ENCODE measurements around the gene CLTRN.

The CLTRN gene

DNA sequence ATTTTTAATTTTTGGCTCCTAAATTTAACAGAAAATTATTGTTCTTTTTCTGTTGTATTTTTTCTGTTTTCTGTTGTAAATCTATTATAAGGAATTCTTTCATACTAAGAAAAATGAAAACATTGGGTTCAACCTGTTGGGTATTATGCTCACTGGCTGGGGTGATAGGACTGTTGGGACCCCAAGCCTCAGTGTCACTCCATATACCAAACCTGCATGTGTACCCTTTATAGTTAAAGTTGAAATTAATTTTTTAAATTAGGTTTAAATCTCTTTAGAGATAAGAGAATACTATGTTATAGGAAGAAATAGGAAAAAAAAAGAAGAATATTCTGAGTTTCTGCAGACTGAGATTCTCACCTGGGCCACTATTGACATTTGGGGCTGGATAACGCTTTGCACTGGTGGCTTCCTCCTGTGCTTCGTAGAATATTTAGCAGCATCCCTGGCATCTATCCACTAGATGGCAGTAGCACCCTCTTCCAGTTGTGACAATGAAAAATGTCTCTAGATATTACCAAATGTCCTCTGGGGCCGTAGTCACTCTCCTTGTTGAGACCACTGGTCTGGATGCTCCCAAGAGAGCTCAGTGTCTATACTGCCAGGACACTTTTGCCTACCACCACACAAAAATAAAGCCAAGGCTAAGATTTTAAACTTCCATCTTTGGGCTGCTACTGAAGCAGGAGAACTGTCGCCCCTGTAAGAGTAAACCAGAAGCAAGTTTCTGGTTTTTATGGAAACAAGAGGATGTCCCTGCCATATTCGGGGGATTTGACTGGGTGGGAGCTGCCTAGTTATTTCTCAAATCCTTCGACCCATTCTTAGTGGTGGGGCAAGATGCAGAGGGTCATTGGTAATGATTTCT lies 22.4 kb upstream of the CLTRN start:
- no peaks in the 10 kb centered on the region for H3K9me3 ChIP-seq
- H3K4me1 ChIP-seq (ENCODE audit: control insufficient read depth in 1 of 2, insufficient read depth in 1 of 2, low read depth in 1 of 2, low read length in 1 of 2): peaks cover 0 to 6% of the 10 kb centered on the region in 2 experiments
- H3K36me3 ChIP-seq: peaks cover 13% of the 10 kb centered on the region
- no peak overlapping the region for H3K4me3 ChIP-seq (ENCODE audit: low read depth in 1 of 2, low read length in 1 of 2)
- H3K27ac ChIP-seq: no peak overlapping the region
- TF ChIP-seq, protein P1, sequence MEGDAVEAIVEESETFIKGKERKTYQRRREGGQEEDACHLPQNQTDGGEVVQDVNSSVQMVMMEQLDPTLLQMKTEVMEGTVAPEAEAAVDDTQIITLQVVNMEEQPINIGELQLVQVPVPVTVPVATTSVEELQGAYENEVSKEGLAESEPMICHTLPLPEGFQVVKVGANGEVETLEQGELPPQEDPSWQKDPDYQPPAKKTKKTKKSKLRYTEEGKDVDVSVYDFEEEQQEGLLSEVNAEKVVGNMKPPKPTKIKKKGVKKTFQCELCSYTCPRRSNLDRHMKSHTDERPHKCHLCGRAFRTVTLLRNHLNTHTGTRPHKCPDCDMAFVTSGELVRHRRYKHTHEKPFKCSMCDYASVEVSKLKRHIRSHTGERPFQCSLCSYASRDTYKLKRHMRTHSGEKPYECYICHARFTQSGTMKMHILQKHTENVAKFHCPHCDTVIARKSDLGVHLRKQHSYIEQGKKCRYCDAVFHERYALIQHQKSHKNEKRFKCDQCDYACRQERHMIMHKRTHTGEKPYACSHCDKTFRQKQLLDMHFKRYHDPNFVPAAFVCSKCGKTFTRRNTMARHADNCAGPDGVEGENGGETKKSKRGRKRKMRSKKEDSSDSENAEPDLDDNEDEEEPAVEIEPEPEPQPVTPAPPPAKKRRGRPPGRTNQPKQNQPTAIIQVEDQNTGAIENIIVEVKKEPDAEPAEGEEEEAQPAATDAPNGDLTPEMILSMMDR (IDR thresholded peaks at IDR 0.05): peak; percentile 71
- H3K27me3 ChIP-seq: no peaks in the 10 kb centered on the region

DNA sequence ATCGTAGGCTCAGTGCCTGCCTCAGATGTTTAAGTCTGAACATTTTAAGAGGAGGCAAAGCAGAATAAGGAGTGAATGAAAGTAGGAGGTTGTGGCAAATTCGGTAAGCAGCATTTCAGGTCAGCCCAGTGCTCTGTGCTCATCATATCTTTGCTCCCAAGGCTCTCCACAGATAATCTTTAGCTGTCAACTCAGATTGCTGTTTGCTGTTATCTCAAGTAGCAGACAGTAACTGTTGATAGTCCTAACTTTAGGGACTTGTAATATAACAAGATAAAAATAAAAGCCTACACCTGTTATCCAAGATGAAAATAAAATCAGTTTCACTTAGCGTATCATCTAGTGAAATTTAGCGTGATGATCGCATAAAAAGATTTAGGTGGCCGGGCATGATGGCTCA lies 18.6 kb upstream of the CLTRN start:
- Histone ChIP-seq H3K4me1 (ENCODE audit: control insufficient read depth in 1 of 2, insufficient read depth in 1 of 2, low read depth in 1 of 2, low read length in 1 of 2) (peaks cover 38 to 43% of the 10 kb centered on the region in 2 experiments), H3K4me3 (ENCODE audit: low read depth in 1 of 2, low read length in 1 of 2) (no peak overlapping the region), H3K27me3 (no peaks in the 10 kb centered on the region), H3K36me3 (no peaks in the 10 kb centered on the region), H3K9me3 (no peaks in the 10 kb centered on the region), H3K27ac (no peak overlapping the region)
- TF ChIP-seq, protein P1 (IDR thresholded peaks at IDR 0.05): no peak

DNA sequence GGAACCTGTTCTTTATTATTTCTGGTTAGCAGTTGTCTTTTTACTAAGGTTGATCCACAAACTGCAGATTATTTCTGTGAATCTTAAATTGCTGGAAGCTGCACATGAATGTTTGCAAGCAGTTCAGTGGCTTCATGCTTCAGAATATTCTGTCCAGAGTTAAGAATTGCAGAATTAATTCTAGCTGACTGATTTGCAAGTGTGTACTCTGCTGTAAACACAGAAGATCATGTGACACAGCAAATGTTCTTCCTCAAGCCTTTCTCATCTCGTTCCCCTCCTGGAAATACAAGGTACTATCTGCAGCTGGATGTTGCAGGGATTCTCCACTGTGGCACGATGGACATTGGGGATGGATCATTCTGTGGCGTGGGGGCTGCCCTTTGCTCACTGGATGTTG lies 16.8 kb upstream of the CLTRN start:
- H3K4me1 ChIP-seq (ENCODE audit: control insufficient read depth in 1 of 2, insufficient read depth in 1 of 2, low read depth in 1 of 2, low read length in 1 of 2): peaks cover 54 to 56% of the 10 kb centered on the region in 2 experiments
- peak overlapping the region; percentile 69 for H3K27ac ChIP-seq
- H3K9me3 ChIP-seq: no peaks in the 10 kb centered on the region
- no peaks in the 10 kb centered on the region for H3K27me3 ChIP-seq
- TF ChIP-seq, protein P1 (IDR thresholded peaks at IDR 0.05): no peak
- no peaks in the 10 kb centered on the region for H3K36me3 ChIP-seq
- no peak overlapping the region for H3K4me3 ChIP-seq (ENCODE audit: low read depth in 1 of 2, low read length in 1 of 2)

DNA sequence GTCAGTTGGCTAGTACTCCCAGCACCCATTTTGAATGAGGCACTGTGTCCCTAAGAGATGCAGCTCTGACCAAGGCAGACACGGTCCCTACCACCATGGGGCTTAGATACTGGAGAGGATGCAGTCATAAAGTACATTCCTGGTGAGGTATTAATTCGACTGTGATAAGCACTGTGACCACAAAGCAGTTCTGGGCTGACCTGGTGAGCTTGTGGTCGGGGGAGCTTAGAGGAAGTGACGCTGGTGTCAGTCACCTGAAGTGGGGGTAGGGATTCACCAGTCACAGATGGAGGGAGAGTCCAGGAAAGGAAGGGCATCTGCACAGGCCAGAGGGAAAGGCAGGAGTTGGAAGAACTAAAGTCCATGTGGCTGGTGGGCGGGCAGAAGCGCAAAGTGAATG lies 15.8 kb upstream of the CLTRN start:
- no peak overlapping the region for H3K4me3 ChIP-seq (ENCODE audit: low read depth in 1 of 2, low read length in 1 of 2)
- no peaks in the 10 kb centered on the region for H3K9me3 ChIP-seq
- no peaks in the 10 kb centered on the region for H3K27me3 ChIP-seq
- H3K36me3 ChIP-seq: no peaks in the 10 kb centered on the region
- H3K27ac ChIP-seq: peak overlapping the region; percentile 69
- H3K4me1 ChIP-seq (ENCODE audit: control insufficient read depth in 1 of 2, insufficient read depth in 1 of 2, low read depth in 1 of 2, low read length in 1 of 2): peaks cover 61 to 62% of the 10 kb centered on the region in 2 experiments
- TF ChIP-seq, protein P1 (IDR thresholded peaks at IDR 0.05): no peak

DNA sequence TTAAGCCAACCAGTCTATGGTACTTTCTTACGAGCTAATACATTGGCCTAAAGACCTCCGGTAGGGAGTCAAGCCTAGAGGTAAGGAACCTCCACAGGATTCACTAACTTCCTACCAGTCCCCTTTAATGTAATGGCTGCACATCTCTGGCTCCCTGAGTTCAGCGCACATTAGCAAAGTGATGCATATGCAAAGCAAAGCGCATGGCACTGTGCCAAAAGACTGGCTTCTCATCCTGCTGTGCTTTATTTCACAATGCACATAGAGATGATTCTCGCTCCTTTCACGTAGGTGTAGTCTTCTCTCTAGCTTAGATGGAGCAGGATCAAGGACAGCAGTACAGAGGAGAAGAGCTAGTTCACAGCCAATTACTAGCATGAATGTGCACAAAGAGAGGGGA lies 14.6 kb upstream of the CLTRN start:
- Histone ChIP-seq H3K36me3 (no peaks in the 10 kb centered on the region), H3K27ac (peak overlapping the region; percentile 69), H3K4me1 (ENCODE audit: control insufficient read depth in 1 of 2, insufficient read depth in 1 of 2, low read depth in 1 of 2, low read length in 1 of 2) (peaks cover 65 to 70% of the 10 kb centered on the region in 2 experiments), H3K27me3 (no peaks in the 10 kb centered on the region), H3K4me3 (ENCODE audit: low read depth in 1 of 2, low read length in 1 of 2) (no peak overlapping the region), H3K9me3 (no peaks in the 10 kb centered on the region)
- TF ChIP-seq, protein P1 (IDR thresholded peaks at IDR 0.05): no peak

Measured in neutrophil (primary cell).